ENCODE results near the gene DCDC2B. TPM values are rescaled to one million over a fixed set of nuclear protein-coding genes. Genes with fewer than 3 reads are reported as not detected.
A peak's percentile ranks its signal among the peaks of the same experiment; 100 is the strongest.

Gene DCDC2B
- total RNA-seq, 2 experiments from 2014 or later: 0.14 TPM; not detected in 1

- peaks cover 33% of the 10 kb centered on the region for H3K36me3 Mint-ChIP-seq (ENCODE audit: low read depth)
- Histone ChIP-seq H3K36me3 (ENCODE audit: insufficient read depth, low read length) (peaks cover 32% of the 10 kb centered on the region), H3K27me3 (ENCODE audit: control insufficient read depth in 1 of 2, insufficient read depth in 2 of 2, low read length in 2 of 2) (no peaks in the 10 kb centered on the region), H3K27ac (ENCODE audit: low read depth in 1 of 2, low read length in 2 of 2) (no peak overlapping the region), H3K4me1 (ENCODE audit: insufficient read depth, low read length) (peaks cover 16% of the 10 kb centered on the region), H3K4me3 (ENCODE audit: low read length) (no peak overlapping the region), H3K9me3 (ENCODE audit: control insufficient read depth in 1 of 2, insufficient read depth in 1 of 2, low read length in 2 of 2) (no peaks in the 10 kb centered on the region)
- TF ChIP-seq, protein P1, sequence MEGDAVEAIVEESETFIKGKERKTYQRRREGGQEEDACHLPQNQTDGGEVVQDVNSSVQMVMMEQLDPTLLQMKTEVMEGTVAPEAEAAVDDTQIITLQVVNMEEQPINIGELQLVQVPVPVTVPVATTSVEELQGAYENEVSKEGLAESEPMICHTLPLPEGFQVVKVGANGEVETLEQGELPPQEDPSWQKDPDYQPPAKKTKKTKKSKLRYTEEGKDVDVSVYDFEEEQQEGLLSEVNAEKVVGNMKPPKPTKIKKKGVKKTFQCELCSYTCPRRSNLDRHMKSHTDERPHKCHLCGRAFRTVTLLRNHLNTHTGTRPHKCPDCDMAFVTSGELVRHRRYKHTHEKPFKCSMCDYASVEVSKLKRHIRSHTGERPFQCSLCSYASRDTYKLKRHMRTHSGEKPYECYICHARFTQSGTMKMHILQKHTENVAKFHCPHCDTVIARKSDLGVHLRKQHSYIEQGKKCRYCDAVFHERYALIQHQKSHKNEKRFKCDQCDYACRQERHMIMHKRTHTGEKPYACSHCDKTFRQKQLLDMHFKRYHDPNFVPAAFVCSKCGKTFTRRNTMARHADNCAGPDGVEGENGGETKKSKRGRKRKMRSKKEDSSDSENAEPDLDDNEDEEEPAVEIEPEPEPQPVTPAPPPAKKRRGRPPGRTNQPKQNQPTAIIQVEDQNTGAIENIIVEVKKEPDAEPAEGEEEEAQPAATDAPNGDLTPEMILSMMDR (IDR thresholded peaks at IDR 0.05): peak; percentile 85
- POLR2A ChIA-PET: interaction anchor here (0.5 to 3.0 kb wide), 21 partner anchors 10 to 178 kb away, joined by 3 to 20 read pairs (median 5); partner anchors contain the start of genes BSDC1, CCDC28B, IQCC and LCK
- peak overlapping the region; percentile 62 for H3K27ac Mint-ChIP-seq
- DNase-seq (peak; percentile 33 to 81 (median 50)), ATAC-seq (ENCODE audit: poor library complexity) (peak; percentile 96)
- CTCF ChIA-PET: interaction anchor here (0.6 to 3.8 kb wide), 25 partner anchors 9 to 197 kb away, joined by 3 to 22 read pairs (median 6); partner anchors contain the start of genes BSDC1, CCDC28B, HDAC1 and IQCC
- no peaks in the 10 kb centered on the region for H3K27me3 Mint-ChIP-seq
- H3K4me1 Mint-ChIP-seq (ENCODE audit: low read depth): peaks cover 13% of the 10 kb centered on the region
- H3K9me3 Mint-ChIP-seq: no peaks in the 10 kb centered on the region
- intact Hi-C loops (cut with DNase I, micrococcal nuclease): loop anchor here (1.0 kb wide), 3 partner anchors 74 to 198 kb away; no protein-coding TSS in a partner anchor
- H3K4me3 Mint-ChIP-seq: no peak overlapping the region
Measured at GRCh38 chr1:32215629-32216480, 7.0 kb downstream of the DCDC2B start.

DNA sequence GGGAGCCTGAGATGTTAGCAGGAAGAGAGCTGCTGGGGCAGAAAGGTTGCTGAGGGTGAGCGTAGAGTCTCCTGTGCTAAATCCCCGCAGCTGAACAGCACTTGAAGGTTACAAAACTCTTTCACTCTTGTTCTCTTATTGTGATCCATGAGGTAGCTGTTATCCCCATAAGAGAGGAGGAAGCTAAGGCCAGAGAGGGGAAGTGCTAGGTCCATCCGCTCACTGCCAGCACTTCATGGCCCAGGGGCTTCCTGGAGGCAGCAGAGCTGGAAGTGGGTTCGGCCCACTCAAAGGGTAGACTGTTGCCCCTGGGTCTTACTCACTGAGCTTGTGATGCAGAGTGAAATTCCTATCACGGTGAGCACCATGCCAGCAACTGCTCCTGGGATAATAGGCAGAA lies 7.7 kb downstream of the DCDC2B start:
- Histone ChIP-seq H3K4me3 (ENCODE audit: low read length) (no peak overlapping the region), H3K4me1 (ENCODE audit: insufficient read depth, low read length) (peaks cover 23% of the 10 kb centered on the region), H3K9me3 (ENCODE audit: control insufficient read depth in 1 of 2, insufficient read depth in 1 of 2, low read length in 2 of 2) (no peaks in the 10 kb centered on the region), H3K36me3 (ENCODE audit: insufficient read depth, low read length) (peaks cover 32% of the 10 kb centered on the region), H3K27ac (ENCODE audit: low read depth in 1 of 2, low read length in 2 of 2) (no peak overlapping the region), H3K27me3 (ENCODE audit: control insufficient read depth in 1 of 2, insufficient read depth in 2 of 2, low read length in 2 of 2) (no peaks in the 10 kb centered on the region)
- Mint-ChIP-seq H3K36me3 (ENCODE audit: low read depth) (peaks cover 37% of the 10 kb centered on the region), H3K9me3 (no peaks in the 10 kb centered on the region), H3K27ac (no peak overlapping the region), H3K4me3 (no peak overlapping the region), H3K27me3 (no peaks in the 10 kb centered on the region), H3K4me1 (ENCODE audit: low read depth) (peaks cover 20% of the 10 kb centered on the region)
- no peak for DNase-seq
- TF ChIP-seq, protein P1 (IDR thresholded peaks at IDR 0.05): no peak
- CTCF ChIA-PET: interaction anchor here (0.7 to 3.8 kb wide), 14 partner anchors 11 to 178 kb away, joined by 3 to 22 read pairs (median 8); partner anchors contain the start of genes BSDC1, CCDC28B, HDAC1 and IQCC
- POLR2A ChIA-PET: interaction anchor here (0.5 to 3.0 kb wide), 16 partner anchors 11 to 227 kb away, joined by 3 to 20 read pairs (median 8); partner anchors contain the start of genes BSDC1, CCDC28B, IQCC and MARCKSL1
- no peak for ATAC-seq (ENCODE audit: poor library complexity)
- intact Hi-C loops (cut with DNase I, micrococcal nuclease): no loop called here

GRCh38 chr1:32219022-32219421 lies 10.1 kb downstream of the DCDC2B start:
- intact Hi-C loops (cut with DNase I, micrococcal nuclease): no loop called here
- Mint-ChIP-seq H3K27ac (peak overlapping the region; percentile 58), H3K27me3 (no peaks in the 10 kb centered on the region), H3K36me3 (ENCODE audit: low read depth) (peaks cover 58% of the 10 kb centered on the region), H3K4me1 (ENCODE audit: low read depth) (peaks cover 41% of the 10 kb centered on the region), H3K4me3 (no peak overlapping the region), H3K9me3 (no peaks in the 10 kb centered on the region)
- Histone ChIP-seq H3K27me3 (ENCODE audit: control insufficient read depth in 1 of 2, insufficient read depth in 2 of 2, low read length in 2 of 2) (no peaks in the 10 kb centered on the region), H3K36me3 (ENCODE audit: insufficient read depth, low read length) (peaks cover 37% of the 10 kb centered on the region), H3K9me3 (ENCODE audit: control insufficient read depth in 1 of 2, insufficient read depth in 1 of 2, low read length in 2 of 2) (no peaks in the 10 kb centered on the region), H3K27ac (ENCODE audit: low read depth in 1 of 2, low read length in 2 of 2) (no peak overlapping the region), H3K4me1 (ENCODE audit: insufficient read depth, low read length) (peaks cover 41% of the 10 kb centered on the region), H3K4me3 (ENCODE audit: low read length) (no peak overlapping the region)
- POLR2A ChIA-PET: interaction anchor here (0.6 to 1.1 kb wide), 2 partner anchors 39 to 168 kb away, joined by 3 read pairs; partner anchors contain the start of gene TXLNA
- DNase-seq (no peak), ATAC-seq (ENCODE audit: poor library complexity) (no peak)
- CTCF ChIA-PET: no interaction called here
- TF ChIP-seq, protein P1 (IDR thresholded peaks at IDR 0.05): no peak

Measured in CD4-positive, alpha-beta T cell (primary cell).